Measurements from ENCODE around the gene SLC2A14.

The SLC2A14 gene

DNA sequence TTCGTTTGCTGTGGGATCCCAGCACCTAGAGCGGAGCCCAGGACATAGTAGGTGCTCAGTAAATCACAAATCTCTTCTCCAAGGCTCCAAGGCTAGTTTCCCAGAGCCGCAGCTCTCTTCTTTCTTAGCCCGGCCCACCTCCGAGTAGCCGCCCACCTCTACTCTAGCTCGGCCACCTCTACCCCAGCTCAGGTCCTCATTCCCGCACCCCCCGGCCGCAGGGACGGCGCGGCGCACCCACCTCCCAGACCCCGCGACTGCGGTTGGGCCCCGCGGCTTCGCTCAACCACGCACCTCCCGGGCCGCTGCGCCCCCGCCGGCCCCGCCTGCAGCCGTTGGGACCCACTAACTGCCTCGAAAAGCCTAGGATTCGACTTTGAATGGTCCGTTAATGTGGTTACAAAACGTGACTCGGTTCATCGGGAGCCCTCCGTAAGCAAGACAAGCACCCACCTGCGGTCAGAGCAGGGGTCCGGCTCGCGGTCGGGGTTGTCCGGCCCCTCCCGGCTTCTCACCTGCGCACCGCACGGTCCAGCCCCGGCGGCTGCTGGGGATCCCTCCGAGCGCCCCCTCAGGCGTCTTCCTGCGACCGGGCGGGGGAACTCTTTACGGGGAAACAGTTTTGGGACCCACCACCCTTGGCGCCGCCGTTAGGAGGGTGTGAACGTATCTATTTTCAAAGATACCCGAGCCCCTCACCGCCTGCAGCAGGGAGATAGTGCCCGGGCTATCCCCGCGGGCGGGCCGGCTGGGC, at the start of gene SLC2A14:
Gene SLC2A14, minus strand, starts transcription at position 350 of the 754 bp plus-strand sequence. CDS start 3,035 bp downstream, outside the sequence.
- no peak for TF ChIP-seq CTCF (IDR thresholded peaks at IDR 0.05)

GRCh38 chr12:7917392-7918267, 44.9 kb upstream of the SLC2A14 start:
- no peak for TF ChIP-seq CTCF (IDR thresholded peaks at IDR 0.05)

DNA sequence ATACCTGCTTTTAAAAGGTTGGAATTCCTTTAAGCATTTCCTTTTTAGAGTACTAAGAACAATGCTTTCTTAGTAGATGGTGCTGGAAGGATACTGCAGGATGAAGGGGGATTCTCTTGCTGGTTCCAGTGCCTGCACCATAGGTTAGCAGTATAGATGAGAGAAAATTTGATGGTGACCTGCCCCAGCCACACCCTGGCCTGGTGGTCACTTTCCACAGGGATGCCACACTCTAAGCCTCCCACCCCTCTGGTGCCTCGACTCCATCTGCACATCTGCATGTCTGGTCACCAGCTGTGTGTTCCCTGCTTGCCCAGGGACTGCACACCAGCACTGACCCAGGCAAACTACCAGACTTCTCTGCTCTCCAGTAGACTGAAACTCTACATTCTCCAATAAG, 44.2 kb upstream of the SLC2A14 start:
- no peak for TF ChIP-seq CTCF (IDR thresholded peaks at IDR 0.05)

DNA sequence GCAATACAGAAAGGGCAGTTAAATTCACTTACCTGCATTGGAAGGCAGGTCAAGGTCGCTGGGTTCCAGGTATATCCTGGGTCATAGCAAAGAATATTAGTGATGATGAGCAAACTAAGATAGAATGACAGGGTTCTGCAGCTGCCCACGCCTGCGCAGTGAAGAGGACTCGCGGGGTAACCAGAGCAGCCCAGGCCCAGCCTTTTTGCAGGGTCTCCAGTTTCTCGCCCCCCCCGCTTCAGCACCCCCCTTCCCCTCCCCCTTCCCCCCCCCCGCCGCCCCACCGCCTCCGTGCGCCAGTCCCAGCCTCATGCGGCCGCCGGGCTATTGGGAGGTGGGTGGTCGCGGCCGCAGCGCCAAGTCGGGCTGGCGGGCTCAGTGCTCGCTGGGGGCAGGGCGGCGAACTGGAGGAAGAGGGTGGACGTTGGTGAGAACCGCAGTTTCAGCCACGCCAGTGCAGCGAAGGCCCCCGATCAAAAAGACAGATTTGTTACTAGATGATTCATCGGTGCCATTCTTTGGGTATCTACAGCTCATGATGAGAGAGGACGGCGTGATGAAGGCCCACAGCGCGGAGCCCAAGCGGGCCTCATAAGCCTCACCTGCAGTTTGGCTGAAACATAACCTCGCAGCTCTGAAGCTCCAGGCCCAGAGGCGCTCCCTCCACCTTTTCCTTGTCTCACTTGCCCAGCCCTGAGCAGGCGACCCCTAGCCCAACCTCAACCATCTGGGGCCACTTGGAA, 43.1 kb upstream of the SLC2A14 start:
- no peak for TF ChIP-seq CTCF (IDR thresholded peaks at IDR 0.05)

DNA sequence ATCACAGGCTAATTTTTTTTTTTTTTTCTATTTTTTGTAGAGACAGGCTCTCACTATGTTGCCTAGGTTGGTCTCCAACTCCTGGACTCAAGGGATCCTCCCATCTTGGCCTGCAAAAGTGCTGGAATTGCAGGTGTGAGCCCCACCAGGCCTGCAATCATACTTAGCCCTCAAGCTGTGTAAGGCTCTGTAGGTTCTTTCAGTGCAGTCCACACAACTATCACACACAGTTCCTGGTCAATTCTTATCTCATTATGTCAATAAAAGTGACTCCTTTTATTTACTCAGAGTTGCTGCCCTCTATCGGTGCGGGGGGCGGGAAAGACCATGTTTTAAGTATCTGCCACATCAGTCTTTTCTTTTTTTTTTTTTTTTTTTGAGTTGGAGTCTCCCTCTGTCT, 34.3 kb upstream of the SLC2A14 start:
- peak; percentile 42; the same call in 1 of the 2 replicates for TF ChIP-seq CTCF (IDR thresholded peaks at IDR 0.05)

DNA sequence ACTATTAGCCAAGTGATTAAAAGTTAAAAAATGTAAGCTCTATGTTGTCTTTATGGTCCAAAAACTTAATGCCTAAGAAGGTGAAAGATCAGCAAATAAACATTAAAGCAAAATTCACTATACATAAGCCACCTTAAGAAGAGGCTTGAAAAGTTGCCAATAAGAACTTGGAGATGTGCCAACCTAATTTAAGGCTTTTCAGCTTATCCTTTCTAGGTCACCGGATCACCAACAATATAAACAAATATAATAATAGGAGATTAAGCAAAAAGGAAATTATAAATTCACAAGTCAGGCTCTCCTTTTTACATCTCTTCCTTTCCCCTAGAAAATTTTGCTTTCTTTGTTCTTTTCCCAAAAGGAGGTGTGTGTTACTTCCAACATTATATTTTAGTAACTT, 32.4 kb upstream of the SLC2A14 start:
- no peak for TF ChIP-seq CTCF (IDR thresholded peaks at IDR 0.05)

- no peak for TF ChIP-seq CTCF (IDR thresholded peaks at IDR 0.05)
These were observed 27.0 kb upstream of the SLC2A14 start for GRCh38 chr12:7899755-7900154.
